Omental fat pad (tissue), 4 donors: Measurements from ENCODE around the gene SRSF3. TPM values are rescaled to one million over a fixed set of nuclear protein-coding genes. Genes with fewer than 3 reads are reported as not detected.

Source experiments
- ATAC-seq: fragments of 150-250 bp; one replicate; pipeline ENCODE4 v1.9.1; 2016; ENCODE audit warnings: mild to moderate bottlenecking, moderate library complexity; ENCODE audit not compliant: low FRiP score
- DNase-seq: peaks from one replicate; pipeline ENCODE4 v3.0.0-alpha.2; 2019; ENCODE audit warnings: low spot score
- total RNA-seq, 4 donors: library from RNA; depleted of rRNA; stranded (reverse); fragments of >200 nt; gene quantifications; one replicate each; pipeline ENCODE4 v1.1.0, GENCODE V29; 2016
- TF ChIP-seq, protein P1 (sequence below), 3 donors: fragments of 450-650 bp; IDR thresholded peaks; one replicate each; pipeline ENCODE4 v1.5.1; 2016 to 2017; ENCODE audit warnings: antibody characterized with exemption in 3 of 3, mild to moderate bottlenecking in 3 of 3, moderate library complexity in 2 of 3

SRSF3 gene
- total RNA-seq, 4 donors from 2014 or later, result 162 to 260 (median 189) TPM

GRCh38 chr6:36550473-36551000, 43.6 kb upstream of the SRSF3 start:
- TF ChIP-seq, protein P1, sequence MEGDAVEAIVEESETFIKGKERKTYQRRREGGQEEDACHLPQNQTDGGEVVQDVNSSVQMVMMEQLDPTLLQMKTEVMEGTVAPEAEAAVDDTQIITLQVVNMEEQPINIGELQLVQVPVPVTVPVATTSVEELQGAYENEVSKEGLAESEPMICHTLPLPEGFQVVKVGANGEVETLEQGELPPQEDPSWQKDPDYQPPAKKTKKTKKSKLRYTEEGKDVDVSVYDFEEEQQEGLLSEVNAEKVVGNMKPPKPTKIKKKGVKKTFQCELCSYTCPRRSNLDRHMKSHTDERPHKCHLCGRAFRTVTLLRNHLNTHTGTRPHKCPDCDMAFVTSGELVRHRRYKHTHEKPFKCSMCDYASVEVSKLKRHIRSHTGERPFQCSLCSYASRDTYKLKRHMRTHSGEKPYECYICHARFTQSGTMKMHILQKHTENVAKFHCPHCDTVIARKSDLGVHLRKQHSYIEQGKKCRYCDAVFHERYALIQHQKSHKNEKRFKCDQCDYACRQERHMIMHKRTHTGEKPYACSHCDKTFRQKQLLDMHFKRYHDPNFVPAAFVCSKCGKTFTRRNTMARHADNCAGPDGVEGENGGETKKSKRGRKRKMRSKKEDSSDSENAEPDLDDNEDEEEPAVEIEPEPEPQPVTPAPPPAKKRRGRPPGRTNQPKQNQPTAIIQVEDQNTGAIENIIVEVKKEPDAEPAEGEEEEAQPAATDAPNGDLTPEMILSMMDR (IDR thresholded peaks at IDR 0.05), result no peak
- DNase-seq (no peak), ATAC-seq (no peak)

DNA sequence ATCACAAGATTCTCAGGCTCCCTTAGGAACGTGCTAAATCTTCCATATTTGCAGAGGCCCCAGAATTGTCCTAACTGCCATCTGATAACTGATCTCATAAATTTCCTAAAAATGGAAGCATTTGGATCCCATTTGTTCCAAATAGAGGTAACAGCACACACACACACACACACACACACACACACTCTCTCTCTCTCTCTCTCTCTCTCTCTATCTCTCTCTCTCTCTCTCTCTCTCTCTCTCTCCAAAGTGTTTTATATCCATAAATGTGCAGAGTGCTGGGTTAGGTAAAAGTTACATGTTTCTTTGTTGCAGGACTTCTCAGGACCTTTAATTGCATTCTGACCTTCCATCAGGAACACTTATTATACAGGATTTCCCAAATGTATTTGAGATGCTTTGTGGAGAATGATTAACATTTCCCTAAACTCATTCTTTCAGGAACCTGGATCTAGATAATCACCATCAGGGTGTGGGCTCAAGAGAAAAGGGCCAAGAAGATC, 38.4 kb upstream of the SRSF3 start:
- ATAC-seq (no peak), DNase-seq (no peak)
- TF ChIP-seq, protein P1 (IDR thresholded peaks at IDR 0.05), result no peak

- TF ChIP-seq, protein P1 (IDR thresholded peaks at IDR 0.05), result no peak
- ATAC-seq, result no peak
- no peak for DNase-seq
Measured at GRCh38 chr6:36556281-36556680, 37.9 kb upstream of the SRSF3 start.

GRCh38 chr6:36559011-36559793, 35.0 kb upstream of the SRSF3 start:
- TF ChIP-seq, protein P1 (IDR thresholded peaks at IDR 0.05), result no peak
- no peak for ATAC-seq
- no peak for DNase-seq

DNA sequence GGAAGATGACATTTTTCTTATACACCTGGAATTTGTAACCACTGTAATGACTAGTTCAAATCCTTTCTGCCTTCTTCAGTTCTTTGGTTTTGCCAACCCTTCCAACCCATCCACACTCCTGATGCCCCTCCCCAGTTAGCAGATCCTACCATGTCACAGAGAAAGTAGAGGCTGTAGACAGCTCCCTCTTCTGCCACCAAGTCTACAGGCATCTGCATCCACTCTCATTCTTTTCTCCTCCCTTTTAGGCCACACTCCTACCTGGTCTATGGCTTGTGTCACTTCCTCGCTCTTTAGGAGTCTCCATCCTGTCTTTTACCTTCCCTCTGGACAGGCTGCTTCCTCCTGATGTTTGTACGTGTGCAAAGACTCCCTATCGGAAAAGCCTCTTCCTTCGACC, 33.3 kb upstream of the SRSF3 start:
- TF ChIP-seq, protein P1 (IDR thresholded peaks at IDR 0.05), result no peak
- ATAC-seq (no peak), DNase-seq (no peak)

DNA sequence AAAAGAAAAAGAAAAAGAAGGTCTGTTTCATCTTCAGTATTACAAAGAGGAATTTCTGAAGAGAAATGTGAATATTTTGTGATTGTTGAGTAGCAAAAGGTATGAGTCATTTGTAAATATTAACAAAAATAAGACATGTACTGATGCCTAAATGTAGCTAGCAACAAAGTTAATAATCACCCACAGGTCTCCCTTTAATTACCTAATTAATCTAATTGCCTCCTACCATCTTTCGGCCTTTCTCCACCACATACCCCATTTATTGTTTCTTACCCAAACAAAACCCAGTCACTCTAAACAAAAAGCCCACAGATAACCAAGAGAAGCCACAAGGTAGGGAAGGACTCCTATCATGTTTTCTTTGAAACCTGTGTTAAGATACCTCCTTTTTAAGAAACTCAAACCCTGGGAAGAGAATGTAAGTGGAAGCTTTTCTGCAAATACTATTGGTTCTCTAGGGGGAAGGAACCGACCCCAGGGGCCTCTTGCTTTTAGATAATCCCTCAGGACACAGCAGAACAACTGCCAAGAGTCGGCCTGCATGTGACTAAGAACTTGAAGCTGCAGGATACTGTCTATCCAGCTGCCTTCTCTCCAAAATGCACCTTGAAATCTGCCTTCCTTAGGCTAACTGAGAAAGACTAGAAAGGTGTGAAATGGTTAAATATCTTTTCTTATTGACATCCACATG, 30.8 kb upstream of the SRSF3 start:
- TF ChIP-seq, protein P1 (IDR thresholded peaks at IDR 0.05), result no peak
- DNase-seq (no peak), ATAC-seq (no peak)
